Epithelial cell of proximal tubule (primary cell): ENCODE measurements around the gene SUSD5. TPM values are rescaled to one million over a fixed set of nuclear protein-coding genes. Genes with fewer than 3 reads are reported as not detected.
A peak's percentile ranks its signal among the peaks of the same experiment; 100 is the strongest.
"Not testable (repeated sequence)": the region's sequence is repeated elsewhere in the genome, so short reads cannot be mapped to it uniquely, and the experiment has no call there.

Source experiments
- DNase-seq: peaks from one replicate; pipeline ENCODE4 v3.0.0-alpha.2; 2011; ENCODE audit warnings: low read depth
- H3K4me3 ChIP-seq: 2 replicates; pipeline ENCODE4 v1.5.1; 2011; ENCODE audit warnings: low read depth, mild to moderate bottlenecking, low read length
- total RNA-seq: library from RNA; depleted of rRNA; stranded (reverse); fragments of >200 nt; gene quantifications from 2 replicates; pipeline ENCODE4 v1.2.3, GENCODE V29; 2015
- TF ChIP-seq, protein P1 (sequence below): conservative IDR thresholded peaks from 2 replicates; pipeline ENCODE4 v1.5.1; 2012; ENCODE audit warnings: low read depth, mild to moderate bottlenecking, low read length

Gene SUSD5
- total RNA-seq, 1 donor from 2014 or later: 0.92 TPM

DNA sequence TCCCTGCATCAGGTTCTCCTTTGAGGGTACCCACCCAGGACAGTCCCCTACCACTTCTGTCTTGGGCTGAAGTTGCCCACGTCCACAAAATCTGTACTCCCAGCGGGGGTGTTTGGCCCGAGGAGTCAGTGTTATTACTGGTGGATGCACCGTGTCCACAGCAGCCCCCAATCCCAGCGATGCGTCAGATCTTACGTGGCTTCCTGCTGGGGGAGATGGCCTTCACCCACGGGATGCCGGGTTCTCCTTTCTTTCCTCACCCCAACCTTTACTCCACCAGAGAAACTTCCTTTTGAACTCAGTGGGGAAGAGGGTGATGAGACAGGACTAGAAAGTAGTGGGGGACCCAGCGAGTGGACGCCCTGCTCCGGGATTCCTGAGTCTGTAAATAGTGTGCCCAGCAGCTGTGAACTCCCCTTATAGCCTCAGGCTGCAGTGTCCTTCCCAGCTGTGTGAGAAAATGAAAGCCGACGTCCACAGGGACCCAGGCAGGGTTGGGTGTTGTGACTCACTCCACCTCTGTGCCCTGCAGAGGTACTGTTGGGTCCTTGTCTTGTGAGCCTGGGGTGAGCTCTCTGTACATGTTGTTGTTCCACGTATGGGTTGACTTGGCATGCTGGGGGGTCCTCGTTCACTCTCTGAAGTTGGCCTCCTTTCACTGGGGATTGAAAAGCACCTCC is 73.2 kb downstream of the SUSD5 start:
- TF ChIP-seq, protein P1, sequence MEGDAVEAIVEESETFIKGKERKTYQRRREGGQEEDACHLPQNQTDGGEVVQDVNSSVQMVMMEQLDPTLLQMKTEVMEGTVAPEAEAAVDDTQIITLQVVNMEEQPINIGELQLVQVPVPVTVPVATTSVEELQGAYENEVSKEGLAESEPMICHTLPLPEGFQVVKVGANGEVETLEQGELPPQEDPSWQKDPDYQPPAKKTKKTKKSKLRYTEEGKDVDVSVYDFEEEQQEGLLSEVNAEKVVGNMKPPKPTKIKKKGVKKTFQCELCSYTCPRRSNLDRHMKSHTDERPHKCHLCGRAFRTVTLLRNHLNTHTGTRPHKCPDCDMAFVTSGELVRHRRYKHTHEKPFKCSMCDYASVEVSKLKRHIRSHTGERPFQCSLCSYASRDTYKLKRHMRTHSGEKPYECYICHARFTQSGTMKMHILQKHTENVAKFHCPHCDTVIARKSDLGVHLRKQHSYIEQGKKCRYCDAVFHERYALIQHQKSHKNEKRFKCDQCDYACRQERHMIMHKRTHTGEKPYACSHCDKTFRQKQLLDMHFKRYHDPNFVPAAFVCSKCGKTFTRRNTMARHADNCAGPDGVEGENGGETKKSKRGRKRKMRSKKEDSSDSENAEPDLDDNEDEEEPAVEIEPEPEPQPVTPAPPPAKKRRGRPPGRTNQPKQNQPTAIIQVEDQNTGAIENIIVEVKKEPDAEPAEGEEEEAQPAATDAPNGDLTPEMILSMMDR: no peak
- DNase-seq: no peak
- H3K4me3 ChIP-seq: no peak overlapping the region

DNA sequence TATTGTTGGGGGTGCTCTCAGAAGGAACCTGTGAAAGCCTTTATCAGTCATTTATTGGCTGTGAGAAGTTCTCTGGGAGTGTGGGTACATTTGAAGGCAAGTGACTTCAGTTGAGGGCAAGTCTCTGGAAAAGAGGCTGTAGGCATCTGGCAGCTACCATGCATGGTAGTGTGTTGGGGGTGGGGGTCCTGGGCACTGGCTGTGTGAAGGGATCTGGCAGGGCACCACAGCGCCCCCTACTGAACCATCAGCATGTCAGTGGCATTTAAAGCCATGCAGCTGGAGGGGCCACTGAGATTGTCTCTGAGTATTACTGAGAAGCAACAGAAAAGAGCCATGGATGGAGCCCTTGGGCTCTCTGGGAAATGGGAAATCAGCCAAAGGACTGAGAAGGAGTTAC is 74.2 kb downstream of the SUSD5 start:
- H3K4me3 ChIP-seq: no peak overlapping the region
- no peak for DNase-seq
- TF ChIP-seq, protein P1: peak; percentile 61

DNA sequence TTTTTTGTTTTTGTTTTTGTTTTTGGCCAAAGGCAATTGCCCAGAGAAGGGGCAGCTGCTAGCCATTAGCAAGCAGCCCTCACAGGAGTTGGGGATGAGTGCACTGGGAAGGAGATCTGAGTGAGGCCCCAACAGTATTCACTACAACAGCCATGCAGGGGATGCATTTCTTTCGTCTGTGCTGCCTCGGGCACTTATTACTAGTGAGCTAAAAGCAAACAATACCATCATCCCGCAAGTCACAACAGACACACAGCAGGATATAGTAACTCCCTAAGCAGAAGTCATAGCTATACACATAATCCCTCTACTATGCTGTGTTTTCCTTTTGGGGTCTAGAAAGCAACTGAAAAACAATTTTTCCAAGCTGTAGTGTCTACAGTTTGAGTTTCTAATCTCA is 77.6 kb downstream of the SUSD5 start:
- TF ChIP-seq, protein P1: no peak
- no peak overlapping the region for H3K4me3 ChIP-seq
- no peak for DNase-seq

DNA sequence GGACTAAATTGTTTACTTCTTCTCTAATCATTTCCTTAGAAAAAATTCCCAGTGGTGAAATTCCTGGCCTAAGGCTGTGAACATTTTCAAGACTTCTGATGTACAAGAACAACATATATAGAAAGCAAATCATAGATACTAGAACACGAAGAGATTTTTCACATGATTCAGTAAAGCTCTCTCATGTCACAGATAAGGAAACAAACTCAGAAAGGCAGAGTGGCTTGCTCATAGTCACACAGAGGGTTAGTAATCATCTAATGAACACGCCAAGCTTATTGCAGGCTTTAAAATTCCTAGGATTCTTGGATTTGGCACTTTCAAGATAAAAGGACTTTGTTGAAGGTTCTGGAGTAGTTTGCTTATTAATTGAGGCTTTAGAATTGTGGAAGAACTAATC is 78.6 kb downstream of the SUSD5 start:
- no peak for DNase-seq
- TF ChIP-seq, protein P1: no peak

DNA sequence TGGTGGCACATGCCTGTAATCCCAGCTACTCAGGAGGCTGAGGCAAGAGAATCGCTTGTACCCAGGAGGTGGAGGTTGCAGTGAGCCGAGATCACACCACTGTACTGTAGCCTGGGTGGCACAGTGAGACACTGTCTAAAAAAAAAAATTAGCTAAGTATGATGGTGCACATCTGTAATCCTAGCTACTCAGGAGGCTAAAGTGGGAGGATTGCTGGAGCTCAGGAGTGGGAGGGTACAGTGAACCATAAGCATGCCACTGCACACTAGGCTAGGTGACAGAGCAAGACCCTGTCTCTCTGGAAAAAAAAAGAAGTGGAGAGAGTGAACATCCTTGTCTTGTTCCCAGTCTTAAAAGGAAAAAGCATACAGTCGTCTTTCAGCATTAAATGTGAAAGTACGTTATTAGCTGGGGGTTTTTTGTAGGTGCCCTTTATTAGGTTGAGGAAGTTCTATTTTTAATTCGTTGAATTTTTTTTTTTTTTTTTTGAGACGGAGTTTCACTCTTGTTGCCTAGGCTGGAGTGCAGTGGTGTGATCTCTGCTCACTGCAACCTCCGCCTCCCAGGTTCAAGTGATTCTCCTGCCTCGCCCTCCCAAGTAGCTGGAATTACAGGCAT is 79.5 kb downstream of the SUSD5 start:
- not testable (repeated sequence) for DNase-seq, H3K4me3 ChIP-seq

More for the DNA sequence above, 78.6 kb downstream of the SUSD5 start:
- H3K4me3 ChIP-seq: no peak overlapping the region

DNA sequence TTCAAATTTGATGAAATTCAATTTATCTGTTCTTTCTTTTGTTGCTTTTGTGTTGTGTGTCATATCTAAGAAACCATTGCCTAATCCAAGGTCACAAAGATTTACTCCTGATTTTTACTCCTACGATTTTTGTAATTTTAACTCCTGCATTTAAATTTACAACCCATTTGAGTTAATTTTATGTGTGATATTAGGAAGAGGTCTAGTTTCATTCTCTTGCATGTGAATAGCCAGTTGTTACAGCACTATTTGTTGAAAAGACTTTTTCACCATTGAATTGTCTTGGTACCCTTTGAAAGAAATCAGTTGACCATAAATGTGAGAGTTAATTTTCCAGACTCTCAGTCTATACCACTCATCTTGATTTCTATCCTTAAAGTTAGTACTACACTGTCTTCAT is 80.9 kb downstream of the SUSD5 start:
- TF ChIP-seq, protein P1: no peak

DNA sequence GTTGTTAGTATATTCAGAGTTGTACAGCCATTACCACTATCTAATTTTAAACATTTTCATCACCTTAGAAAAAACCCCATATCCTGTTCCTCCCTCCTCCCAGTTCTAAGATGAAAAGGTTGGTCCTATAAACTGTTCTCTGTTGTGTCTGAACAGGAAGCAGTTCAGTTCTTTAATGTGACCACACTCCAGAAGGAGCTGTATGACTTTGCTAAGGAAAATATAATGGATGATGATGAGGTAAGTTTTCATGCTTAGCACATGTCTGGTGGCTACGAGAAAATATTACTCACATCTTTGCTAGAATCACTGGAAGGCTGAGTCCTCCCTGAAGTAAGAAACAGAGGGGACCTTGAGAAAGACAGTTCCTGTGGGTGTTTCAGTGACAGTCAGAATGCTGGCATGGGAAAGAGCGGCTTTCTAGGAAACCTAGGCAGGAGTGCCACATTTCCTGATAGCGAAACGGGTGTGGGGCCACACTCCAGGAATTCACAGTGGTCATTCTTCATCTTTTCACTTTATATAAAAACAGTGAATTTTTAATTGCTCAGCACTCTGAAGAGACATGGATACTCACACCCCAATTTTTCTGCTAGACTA is 84.5 kb downstream of the SUSD5 start:
- no peak overlapping the region for H3K4me3 ChIP-seq
- TF ChIP-seq, protein P1: no peak
- no peak for DNase-seq

More for the DNA sequence above, 80.9 kb downstream of the SUSD5 start:
- H3K4me3 ChIP-seq: no peak overlapping the region
- no peak for DNase-seq
